ENCODE data around the gene TMEM253.

DNA sequence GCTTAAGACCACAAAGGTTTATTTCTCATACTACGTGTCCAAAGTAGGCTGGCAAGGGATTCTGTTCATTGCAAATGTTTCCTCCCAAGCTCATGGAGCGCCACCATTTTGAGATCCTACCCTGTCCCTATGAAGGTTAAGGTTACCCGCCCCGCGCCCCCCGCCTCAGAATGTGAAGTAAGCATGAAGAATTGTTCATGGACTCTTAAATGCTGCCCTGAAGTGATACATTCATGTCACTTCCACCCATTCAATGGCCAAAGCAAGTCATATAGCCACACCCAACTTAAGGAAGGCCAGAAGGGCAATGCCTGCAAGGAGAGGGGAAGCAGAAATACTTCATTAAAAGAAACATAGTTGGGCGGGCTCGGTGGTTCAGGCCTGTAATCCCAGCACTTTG lies 4.2 kb downstream of the TMEM253 start:
- TF ChIP-seq EZH2 (IDR thresholded peaks at IDR 0.05; ENCODE audit: borderline replicate concordance, low read depth, low read length, poor library complexity, severe bottlenecking), result no peak
- TF ChIP-seq, protein P1, sequence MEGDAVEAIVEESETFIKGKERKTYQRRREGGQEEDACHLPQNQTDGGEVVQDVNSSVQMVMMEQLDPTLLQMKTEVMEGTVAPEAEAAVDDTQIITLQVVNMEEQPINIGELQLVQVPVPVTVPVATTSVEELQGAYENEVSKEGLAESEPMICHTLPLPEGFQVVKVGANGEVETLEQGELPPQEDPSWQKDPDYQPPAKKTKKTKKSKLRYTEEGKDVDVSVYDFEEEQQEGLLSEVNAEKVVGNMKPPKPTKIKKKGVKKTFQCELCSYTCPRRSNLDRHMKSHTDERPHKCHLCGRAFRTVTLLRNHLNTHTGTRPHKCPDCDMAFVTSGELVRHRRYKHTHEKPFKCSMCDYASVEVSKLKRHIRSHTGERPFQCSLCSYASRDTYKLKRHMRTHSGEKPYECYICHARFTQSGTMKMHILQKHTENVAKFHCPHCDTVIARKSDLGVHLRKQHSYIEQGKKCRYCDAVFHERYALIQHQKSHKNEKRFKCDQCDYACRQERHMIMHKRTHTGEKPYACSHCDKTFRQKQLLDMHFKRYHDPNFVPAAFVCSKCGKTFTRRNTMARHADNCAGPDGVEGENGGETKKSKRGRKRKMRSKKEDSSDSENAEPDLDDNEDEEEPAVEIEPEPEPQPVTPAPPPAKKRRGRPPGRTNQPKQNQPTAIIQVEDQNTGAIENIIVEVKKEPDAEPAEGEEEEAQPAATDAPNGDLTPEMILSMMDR (conservative IDR thresholded peaks at IDR 0.05; ENCODE audit: low read depth, low read length), result no peak

All from A673 (cell line).